ENCODE measurements around the gene EPHB1.

The EPHB1 gene

GRCh38 chr3:134886991-134887390 is 91.9 kb downstream of the EPHB1 start:
- DNase-seq: no peak

DNA sequence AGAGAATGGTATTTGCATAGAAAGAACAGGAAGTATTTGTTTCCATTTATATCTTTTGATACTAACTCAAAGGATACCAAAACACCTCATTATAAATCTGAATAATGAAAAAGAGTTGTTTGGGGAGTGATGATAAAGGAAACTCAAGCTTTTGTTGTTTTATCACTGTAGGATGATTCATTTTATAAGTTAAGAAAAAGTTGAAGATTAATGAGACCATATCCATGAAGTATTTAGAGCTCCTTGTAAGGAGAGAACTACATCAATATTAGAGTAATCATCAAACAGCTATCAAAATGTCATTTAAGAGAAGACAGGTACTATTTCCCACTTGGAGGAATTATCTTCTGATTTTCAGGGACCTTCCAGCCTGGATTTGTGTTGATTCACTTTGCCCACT is 92.5 kb downstream of the EPHB1 start:
- no peak for DNase-seq

GRCh38 chr3:134892326-134892725 is 97.3 kb downstream of the EPHB1 start:
- DNase-seq: no peak

DNA sequence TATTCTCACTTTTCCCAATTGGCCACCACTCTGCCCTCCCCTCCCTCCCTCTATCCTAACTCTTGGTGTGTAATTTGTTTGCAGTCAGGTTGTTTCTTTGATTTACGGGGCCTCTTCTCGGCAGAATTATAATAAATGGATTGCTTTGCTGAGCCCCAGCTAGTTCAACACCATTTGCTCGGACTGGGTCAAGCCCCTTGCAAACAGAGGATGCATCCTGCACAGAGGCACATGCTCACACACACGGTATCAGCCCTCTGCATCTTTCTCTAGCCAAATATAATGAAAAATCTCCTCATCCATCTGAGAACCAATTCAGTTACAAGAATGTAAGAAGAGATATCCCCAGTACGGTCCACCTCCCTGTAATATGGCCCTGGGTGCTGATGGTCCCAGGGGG is 97.7 kb downstream of the EPHB1 start:
- no peak for DNase-seq

DNA sequence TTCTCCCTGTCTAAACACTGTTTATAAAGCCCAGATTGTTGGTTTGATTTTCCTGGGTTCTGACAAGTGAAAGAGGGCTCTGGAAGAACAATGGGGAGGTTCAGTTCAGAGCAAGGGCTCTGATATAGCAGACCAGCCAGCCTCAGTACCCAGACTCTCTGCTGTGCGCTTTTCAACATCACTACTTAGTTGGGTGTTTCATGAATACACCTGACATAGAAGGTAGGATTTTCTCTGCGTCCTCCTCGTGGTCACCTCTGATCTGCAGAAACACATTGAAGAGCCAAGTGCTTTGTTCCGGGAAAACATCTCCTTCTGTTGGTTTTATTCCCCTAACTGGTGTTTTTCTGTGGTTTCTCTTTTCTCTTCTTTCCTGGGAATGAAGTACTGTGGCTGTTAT is 99.5 kb downstream of the EPHB1 start:
- no peak for DNase-seq

GRCh38 chr3:134895181-134895580 is 100.1 kb downstream of the EPHB1 start:
- DNase-seq: no peak

- DNase-seq: no peak
Observed at GRCh38 chr3:134896141-134896540, 101.1 kb downstream of the EPHB1 start.

DNA sequence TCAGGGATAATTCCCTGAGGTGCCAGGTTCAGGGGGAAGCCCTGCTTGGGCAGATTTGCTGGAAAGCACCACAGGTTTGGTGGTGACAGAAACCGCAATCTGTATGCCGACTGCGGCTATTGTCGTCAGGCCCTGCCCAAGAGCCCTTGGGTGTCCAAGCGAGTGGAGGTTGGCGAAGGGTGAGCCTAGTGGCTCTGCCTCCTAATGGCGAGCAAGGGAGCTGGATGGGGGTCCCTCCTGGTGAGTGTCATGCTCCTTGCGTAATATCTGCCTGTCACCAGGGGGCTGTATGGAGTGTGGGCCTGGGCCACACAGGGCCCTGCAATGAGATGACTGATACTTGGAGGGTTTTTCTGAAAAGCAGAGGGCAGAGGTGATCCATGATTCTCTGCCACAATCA is 101.6 kb downstream of the EPHB1 start:
- DNase-seq: no peak

DNA sequence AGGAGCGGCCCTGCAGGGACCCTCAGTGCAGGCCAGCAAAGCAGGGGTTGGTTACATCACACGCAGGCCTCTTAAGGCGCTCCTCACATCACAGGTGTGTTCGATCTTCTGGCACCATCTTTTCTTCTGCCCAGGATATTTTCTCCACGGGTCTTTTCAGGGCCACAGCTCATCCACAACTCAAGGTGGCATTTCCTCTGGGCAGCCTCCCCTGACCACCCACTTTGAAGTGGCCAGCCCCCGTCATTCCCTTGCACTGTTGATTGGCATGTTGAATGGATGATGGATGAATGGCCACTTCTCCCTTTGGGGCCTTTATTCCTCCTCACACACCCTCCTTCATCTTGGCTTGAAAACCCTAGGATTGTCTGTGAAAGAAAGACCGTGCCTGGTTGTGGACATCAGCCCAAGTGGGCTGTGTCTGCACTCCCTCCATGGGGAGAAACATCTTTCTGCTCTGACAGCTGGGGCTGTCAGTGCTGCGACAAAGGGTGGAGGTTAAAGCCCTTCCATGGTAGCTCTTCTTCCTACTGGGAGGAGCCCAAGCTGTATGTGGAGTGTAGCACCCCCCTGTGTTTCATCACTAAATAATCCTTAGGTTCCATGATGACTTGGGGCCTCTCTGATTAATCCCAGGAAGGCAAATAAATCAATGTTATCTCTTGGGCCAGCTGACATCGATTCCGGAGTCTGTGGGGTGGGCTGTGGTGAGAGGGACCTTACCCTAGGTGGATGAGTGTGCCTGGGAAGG is 102.5 kb downstream of the EPHB1 start:
- DNase-seq: no peak

DNA sequence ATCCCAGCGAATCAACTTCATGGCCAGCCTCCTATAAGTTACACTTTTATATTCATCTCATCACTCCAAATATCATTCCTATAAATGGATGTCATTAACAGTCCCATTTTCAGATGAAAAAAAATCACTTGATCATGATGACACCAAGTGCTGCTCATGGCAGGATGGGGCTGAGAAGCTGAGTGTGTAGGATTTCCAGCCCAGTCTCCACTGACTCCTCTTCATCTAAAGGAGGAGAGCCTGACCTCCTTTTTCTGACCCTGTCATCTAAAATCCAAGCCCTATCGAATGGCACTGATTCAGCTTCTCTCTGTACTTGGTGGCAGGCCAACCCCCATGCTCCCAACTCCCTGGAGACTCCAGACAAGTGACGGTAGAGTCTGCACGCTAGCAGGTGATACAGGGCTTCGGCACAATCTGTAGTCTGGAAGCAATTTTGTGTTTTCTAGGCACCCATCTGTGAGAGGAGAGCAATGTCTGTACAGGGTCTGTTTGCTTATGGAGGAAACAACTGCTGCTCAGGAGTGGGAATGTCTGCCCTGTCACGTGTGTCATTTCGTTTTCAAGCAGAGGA is 103.2 kb downstream of the EPHB1 start:
- no peak for DNase-seq

DNA sequence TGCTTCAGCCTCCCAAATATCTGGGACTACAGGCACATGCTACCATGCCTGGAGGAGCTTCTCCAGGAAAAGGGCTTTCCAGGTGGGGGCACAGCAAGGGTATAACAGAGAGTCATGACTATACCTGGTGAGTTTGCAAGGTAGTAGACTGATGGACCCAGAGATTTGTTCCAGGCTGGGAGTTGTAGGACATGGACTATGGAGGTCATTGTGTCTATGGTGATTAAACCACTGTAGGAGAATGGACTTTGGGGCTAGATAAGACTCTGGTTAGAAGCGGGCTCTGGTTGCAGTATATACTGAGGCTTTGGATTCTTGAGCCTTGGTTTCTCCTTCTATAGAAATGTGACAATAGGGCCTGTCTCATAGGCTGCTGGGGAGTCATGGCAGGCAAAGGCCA is 104.7 kb downstream of the EPHB1 start:
- no peak for DNase-seq

DNA sequence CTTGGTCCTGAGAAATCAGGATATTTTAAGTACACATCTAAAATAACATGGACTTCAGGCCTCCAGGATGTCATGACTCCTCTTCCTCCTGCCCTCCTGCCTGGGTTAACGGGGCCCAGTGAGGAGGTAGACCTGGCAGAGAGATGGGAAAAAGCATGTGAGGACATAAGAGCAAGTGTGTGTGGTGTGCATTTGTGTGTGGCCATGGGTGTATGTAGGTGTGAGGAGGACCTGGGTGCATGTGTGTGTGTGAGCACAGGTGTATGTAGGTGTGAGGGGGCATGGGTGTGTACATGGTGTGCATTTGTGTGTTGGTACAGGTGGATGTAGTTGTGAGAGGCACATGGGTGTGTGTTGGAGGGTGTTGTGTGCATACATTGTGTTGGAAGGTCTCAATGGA is 105.4 kb downstream of the EPHB1 start:
- DNase-seq: no peak

GRCh38 chr3:134901461-134901860 is 106.4 kb downstream of the EPHB1 start:
- no peak for DNase-seq

GRCh38 chr3:134903837-134904236 is 108.8 kb downstream of the EPHB1 start:
- DNase-seq: no peak

GRCh38 chr3:134904241-134904771 is 109.2 kb downstream of the EPHB1 start:
- DNase-seq: no peak

GRCh38 chr3:134904776-134905646 is 110.0 kb downstream of the EPHB1 start:
- no peak for DNase-seq

DNA sequence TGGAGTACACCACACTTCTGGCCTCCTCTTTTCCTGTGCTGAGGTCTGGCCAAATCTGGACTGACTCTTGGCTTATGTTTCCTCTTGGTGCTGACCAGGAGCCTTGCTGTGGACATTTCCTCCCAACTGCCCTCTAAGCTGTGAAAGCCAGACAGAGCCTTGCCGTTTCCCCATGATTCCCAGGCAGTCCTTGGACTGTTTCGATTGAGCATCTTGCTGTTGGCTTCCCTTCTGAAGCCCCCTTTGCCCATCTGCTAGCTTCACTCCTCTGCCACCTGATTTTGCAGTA is 110.5 kb downstream of the EPHB1 start:
- no peak for DNase-seq

GRCh38 chr3:134908271-134908670 is 113.2 kb downstream of the EPHB1 start:
- DNase-seq: no peak

DNA sequence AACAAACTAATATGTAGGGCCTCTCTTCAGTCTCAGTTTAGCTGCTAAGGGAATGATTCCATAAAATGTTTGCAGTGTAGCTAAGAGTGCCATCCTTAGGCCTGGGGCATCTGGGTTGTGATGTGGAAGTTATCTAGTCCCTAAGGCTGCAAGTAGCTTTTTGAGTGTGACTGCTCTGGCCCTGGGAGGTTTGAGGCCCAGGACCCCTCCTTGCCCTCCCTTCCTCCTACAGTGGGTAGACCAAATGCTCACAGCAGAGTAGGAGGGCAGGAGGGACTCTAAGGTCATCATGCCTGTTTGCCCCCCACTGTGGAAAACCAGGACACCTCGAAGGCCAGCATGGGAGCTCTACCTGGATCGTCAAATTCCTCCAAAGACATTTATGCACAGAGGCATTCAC is 115.0 kb downstream of the EPHB1 start:
- DNase-seq: no peak

DNA sequence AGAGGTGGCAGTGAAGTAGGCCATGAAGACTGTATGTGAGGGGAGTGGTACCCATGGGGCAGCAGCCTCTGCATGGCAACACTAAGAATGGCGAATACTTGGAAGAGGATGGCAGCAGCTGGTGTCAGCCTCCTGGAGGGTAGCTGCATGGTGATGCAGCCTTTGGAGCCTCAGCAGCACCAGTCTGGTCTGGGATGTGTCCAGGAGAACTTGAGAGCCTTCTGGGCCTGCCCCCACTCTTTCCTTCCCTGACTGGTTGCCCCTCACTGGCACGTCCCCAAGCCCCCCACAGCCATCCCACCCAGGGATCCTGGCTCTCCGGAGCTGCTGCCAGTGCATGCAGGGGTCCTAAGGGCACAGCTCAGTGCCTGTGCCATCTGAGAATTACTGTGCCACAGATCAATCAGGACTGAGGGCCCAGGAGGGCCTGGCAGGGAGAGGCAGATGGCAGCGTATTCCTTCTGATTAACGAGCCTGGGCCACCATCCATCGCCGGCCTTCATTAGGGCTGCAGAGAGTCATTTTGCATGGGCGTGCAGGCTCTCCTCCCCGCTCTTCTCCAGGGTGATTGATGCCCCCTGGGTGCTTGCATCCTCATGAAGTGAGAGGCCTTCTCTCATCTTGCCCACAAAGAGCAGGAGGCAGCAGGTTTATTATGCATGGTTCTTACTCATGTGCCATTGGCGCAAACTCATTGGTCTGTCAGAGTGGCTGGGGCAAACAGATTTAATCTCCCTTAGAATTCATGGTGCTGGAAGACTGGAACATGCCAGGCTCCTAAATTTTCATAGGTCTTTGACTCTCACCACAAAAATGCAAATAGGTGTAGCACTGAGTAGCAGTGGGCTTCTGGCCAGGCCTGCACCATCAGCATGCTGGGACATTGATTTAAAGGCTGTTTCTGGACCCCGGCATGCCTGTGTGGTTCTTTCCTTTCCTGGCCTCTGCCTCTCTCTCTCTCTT is 116.8 kb downstream of the EPHB1 start:
- no peak for DNase-seq

DNA sequence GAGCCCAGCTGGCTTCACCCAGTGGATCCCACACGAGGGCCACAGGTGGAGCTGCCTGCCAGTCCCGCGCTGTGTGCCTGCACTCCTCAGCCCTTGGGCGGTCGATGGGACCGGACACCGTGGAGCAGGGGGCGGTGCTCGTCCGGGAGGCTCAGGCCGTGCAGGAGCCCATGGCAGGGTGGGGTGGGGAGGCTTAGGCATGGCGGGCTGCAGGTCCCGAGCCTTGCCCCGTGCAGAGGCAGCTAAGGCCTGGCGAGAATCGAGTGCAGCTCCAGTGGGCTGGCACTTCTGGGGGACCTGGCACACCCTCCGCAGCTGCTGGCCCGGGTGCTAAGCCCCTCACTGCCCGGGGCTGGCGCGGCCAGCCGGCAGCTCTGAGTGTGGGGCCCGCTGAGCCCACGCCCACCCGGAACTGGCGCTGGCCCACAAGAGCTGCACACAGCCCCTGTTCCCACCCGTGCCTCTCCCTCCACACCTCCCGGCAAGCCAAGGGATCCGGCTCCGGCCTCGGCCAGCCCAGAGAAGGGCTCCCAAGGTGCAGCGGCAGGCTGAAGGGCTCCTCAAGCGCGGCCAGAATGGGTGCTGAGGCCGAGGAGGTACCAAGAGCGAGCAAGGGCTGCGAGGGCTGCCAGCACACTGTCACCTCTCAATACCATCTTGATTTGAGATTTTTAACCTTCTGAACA is 121.4 kb downstream of the EPHB1 start:
- DNase-seq: no peak

- DNase-seq: no peak
Observed at GRCh38 chr3:134917631-134918030, 122.6 kb downstream of the EPHB1 start.

Data from activated gamma-delta T cell treated with Interleukin-2 at 50 U/mL for 16 hours (primary cell).